Heart right ventricle (tissue), 16 donors: ENCODE data around the gene TBC1D8B. TPM values are rescaled to one million over a fixed set of nuclear protein-coding genes. Genes with fewer than 3 reads are reported as not detected.

Experiments used
- ATAC-seq, 8 donors: fragments of 200-7000 bp; cut with Tn5 transposase; one replicate each; pipeline ENCODE4 v1.9.1; 2020; ENCODE audit warnings: mild to moderate bottlenecking in 8 of 8, moderate library complexity in 8 of 8, moderate number of reproducible peaks in 1 of 8
- DNase-seq, 2 donors: peaks; one replicate each; pipeline ENCODE4 v3.0.0-alpha.2; 2020
- H3K27ac ChIP-seq, 10 donors: fragments of 200-600 bp; sonication (generic) in 2 of 10; one replicate each; pipeline versions ENCODE4 v1.5.0 to v1.8.0; 2020 to 2022; ENCODE audit warnings: mild to moderate bottlenecking in 3 of 10
- H3K27me3 ChIP-seq, 7 donors: fragments of 200-600 bp; one replicate each; pipeline ENCODE4 v1.8.0; 2021 to 2022; ENCODE audit warnings: mild to moderate bottlenecking in 2 of 7
- H3K36me3 ChIP-seq, 9 donors: fragments of 200-600 bp; sonication (generic) in 1 of 9; one replicate each; pipeline versions ENCODE4 v1.5.0 to v1.8.0; 2020 to 2022; ENCODE audit warnings: mild to moderate bottlenecking in 2 of 9
- H3K4me1 ChIP-seq, 9 donors: fragments of 200-600 bp; sonication (generic) in 1 of 9; one replicate each; pipeline versions ENCODE4 v1.5.0 to v1.8.0; 2020 to 2022; ENCODE audit warnings: mild to moderate bottlenecking in 4 of 9
- H3K4me3 ChIP-seq, 10 donors: fragments of 200-600 bp; sonication (generic) in 2 of 10; one replicate each; pipeline versions ENCODE4 v1.5.0 to v1.8.0; 2020 to 2022; ENCODE audit warnings: mild to moderate bottlenecking in 7 of 10, moderate library complexity in 2 of 10
- H3K9me3 ChIP-seq, 11 donors: fragments of 200-600 bp in 10 of 11; sonication (generic) in 2 of 11; one replicate each; pipeline versions ENCODE4 v1.5.0 to v1.8.0; 2013 to 2022; ENCODE audit warnings: mild to moderate bottlenecking in 2 of 11, control low read depth in 1 of 11, moderate library complexity in 1 of 11
- CTCF ChIP-seq, 9 donors: fragments of 200-600 bp; sonication (generic) in 2 of 9; IDR thresholded peaks; one replicate each; pipeline versions ENCODE4 v1.5.0 to v1.8.0; 2021 to 2022; ENCODE audit warnings: antibody characterized with exemption in 9 of 9, mild to moderate bottlenecking in 5 of 9, moderate library complexity in 1 of 9
- WGBS, 2 donors: extraction: QIAGEN DNeasy Blood & Tissue Kit; methylation state at CpG; one replicate each; pipeline ENCODE4 v1.1.7; 2013; ENCODE audit warnings: inconsistent platforms in 1 of 2; 5-methylcytosine and 5-hydroxymethylcytosine counted together
- intact Hi-C, 10 donors: fragments of 100-400 bp; cut with DNase I; formaldehyde crosslinking; loops; one replicate each; pipeline versions ENCODE4 v1.11.1 to v1.14.2; 2022
- polyA plus RNA-seq, 2 donors: library from polyadenylated mRNA; stranded (reverse); fragments of 200-250 nt; gene quantifications; one replicate each; pipeline ENCODE4 v1.2.3, GENCODE V29; 2013
- total RNA-seq, 10 donors: library from RNA; stranded (reverse); fragmentation: NEBNext Ultra II Directional in 3 of 10; extraction: Animal tissue kit (Norgen Biotek cat#: 25700) in 3 of 10; gene quantifications; one replicate each; pipeline versions ENCODE4 v1.2.1 to v1.2.4, GENCODE V29; 2021 to 2023
- donor health status: Arrhythmogenic right ventricular cardiomyopathy.
- donor health status: ischemic (EF 13 %, LVEDD 7.1; RV severe dilation, severe dysfunction).
- donor health status: healthy with polysubstance abuse.
- donor health status: DM: no; HTN: yes; CAD: no.
- donor health status: DM: no; HTN: no; CAD: no.
- donor health status: ischemic (EF 25% LVEDD 6.9; RV normal size, moderate dysfunction).
- donor health status: ischemic (EF 25% LVEDD 5.7; RV mildly dilated, moderate dysfunction).
- donor health status: healthy.
- donor health status: DM: yes; HTN: yes; CAD: no.
- donor health status: Ischemic cardiomyopathy.
- donor health status: ischemic (EF 35%, LVEDD 5.7; RV mildly dilated, moderate dysfunction).
- donor health status: nonischemic (EF 11% LVEDD 7.7; RV severe dilation, severe dysfunction).
- donor health status: DM: yes; HTN: yes; CAD: no.
- donor health status: PGD.
- donor health status: ischemic (EF 29% LVEDD 5.4; RV normal size, mild dysfunction).
- donor health status: nonischemic (EF 23%, LVEDD 6.1; RV moderate dilation, normal function).

TBC1D8B gene
- total and polyA plus RNA-seq, 12 donors: 0.87 to 3.4 (median 2.1) TPM

DNA sequence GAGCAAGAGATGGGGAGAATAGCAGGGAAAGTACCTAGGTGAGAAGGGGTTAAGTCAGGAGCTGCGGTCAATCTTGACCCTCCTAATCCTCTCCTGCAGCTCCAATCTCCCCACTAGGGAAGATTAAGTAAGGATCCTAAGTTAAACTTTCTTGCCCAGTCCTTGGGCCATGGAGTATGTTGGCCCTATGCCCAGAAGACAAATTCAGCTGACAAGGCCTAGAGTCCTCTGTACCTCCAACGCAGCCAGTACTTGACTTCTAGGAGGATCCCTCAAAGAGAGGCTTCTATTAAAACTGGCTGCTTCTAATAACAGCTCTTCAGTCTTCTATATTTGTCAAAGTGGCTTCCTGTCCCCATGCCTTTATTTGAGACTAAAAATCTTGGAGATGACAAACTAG lies 119.2 kb downstream of the TBC1D8B start:
- DNase-seq (no peak), ATAC-seq (no peak)
- peaks cover 0 to 8% (median 0%) of the 10 kb centered on the region in 9 donors for H3K4me1 ChIP-seq
- no peaks in the 10 kb centered on the region for H3K9me3 ChIP-seq
- TF ChIP-seq CTCF (IDR thresholded peaks at IDR 0.05): no peak
- H3K27ac ChIP-seq: no peak overlapping the region
- WGBS, 2 donors: 60 to 72% methylated on average over 2 of the region's 2 CpGs
- peaks cover 0 to 29% (median 0%) of the 10 kb centered on the region in 7 donors for H3K27me3 ChIP-seq
- H3K4me3 ChIP-seq: no peak overlapping the region
- intact Hi-C loops: no loop called here
- H3K36me3 ChIP-seq: no peaks in the 10 kb centered on the region

Other genes starting within 250 kb of the TBC1D8B start
- 1 to 10 TPM in 8 of 10 donors, under 1 TPM in 2; 0.65 to 3.7 (median 1.3) TPM for gene RADX, start 190.7 kb upstream of the TBC1D8B start, total RNA-seq
- gene RADX, start 190.7 kb upstream of the TBC1D8B start, polyA plus RNA-seq: 1 to 10 TPM; 1.1 to 1.2 TPM
- under 1 TPM in 8 of 10 donors, not detected in 2; 0.08 to 0.57 (median 0.27) TPM for gene RNF128, start 76.0 kb upstream of the TBC1D8B start, total RNA-seq
- under 1 TPM in 1 of 2 donors, not detected in 1; 0.01 TPM for gene RNF128, start 76.0 kb upstream of the TBC1D8B start, polyA plus RNA-seq
- not detected for gene RIPPLY1, start 100.7 kb downstream of the TBC1D8B start, total RNA-seq
- under 1 TPM in 1 of 2 donors, not detected in 1; 0.07 TPM for gene RIPPLY1, start 100.7 kb downstream of the TBC1D8B start, polyA plus RNA-seq
- not detected for gene CLDN2, start 117.7 kb downstream of the TBC1D8B start, total RNA-seq
- under 1 TPM in 1 of 2 donors, not detected in 1; 0.03 TPM for gene CLDN2, start 117.7 kb downstream of the TBC1D8B start, polyA plus RNA-seq
- 1 to 10 TPM; 2.2 to 3.2 (median 2.7) TPM for gene MORC4, start 197.5 kb downstream of the TBC1D8B start, total RNA-seq
- 1 to 10 TPM; 2.3 to 3.5 TPM for gene MORC4, start 197.5 kb downstream of the TBC1D8B start, polyA plus RNA-seq